Measurements from ENCODE around the gene SCAANT1.

Gene SCAANT1

GRCh38 chr3:63934041-63934866 is 22.1 kb upstream of the SCAANT1 start:
- DNase-seq (ENCODE audit: low read depth): no peak

- DNase-seq (ENCODE audit: low read depth): no peak
These were observed 21.3 kb upstream of the SCAANT1 start for GRCh38 chr3:63933459-63933858.

DNA sequence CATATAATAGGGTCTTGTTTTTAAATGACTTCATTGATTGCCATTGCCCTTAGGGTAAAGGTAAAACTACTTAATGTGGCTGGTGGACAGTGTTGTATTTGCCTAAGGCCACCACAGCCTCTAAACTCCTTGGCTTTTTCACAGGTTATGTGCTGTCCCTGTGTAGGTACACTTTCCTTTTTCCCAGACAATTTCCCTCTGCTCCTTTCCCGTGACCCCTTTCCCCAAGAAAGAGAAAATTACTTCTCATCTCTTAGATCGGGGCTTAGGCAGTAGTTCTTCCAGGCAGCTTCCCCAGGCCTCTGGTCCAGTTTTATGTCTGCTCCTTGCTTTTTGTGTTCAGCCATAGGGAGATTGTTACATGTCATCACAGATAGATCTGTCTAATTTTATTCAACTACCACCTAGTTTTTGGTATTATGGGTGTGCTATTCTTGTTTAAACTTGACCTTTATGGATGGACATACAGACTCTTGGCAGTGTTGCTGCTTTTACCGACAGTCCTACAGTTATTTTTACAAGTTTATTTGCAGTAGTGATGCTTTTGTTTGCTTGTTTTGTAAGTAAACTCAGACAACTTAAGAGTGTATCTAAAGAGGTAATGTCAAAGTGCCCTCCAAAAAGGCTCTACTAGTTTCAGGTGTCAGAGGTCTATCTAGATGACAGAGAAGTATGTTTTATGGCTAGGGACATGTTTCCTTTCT is 20.5 kb upstream of the SCAANT1 start:
- DNase-seq (ENCODE audit: low read depth): no peak

- no peak for DNase-seq (ENCODE audit: low read depth)
These were observed 19.1 kb upstream of the SCAANT1 start for GRCh38 chr3:63931290-63931689.

DNA sequence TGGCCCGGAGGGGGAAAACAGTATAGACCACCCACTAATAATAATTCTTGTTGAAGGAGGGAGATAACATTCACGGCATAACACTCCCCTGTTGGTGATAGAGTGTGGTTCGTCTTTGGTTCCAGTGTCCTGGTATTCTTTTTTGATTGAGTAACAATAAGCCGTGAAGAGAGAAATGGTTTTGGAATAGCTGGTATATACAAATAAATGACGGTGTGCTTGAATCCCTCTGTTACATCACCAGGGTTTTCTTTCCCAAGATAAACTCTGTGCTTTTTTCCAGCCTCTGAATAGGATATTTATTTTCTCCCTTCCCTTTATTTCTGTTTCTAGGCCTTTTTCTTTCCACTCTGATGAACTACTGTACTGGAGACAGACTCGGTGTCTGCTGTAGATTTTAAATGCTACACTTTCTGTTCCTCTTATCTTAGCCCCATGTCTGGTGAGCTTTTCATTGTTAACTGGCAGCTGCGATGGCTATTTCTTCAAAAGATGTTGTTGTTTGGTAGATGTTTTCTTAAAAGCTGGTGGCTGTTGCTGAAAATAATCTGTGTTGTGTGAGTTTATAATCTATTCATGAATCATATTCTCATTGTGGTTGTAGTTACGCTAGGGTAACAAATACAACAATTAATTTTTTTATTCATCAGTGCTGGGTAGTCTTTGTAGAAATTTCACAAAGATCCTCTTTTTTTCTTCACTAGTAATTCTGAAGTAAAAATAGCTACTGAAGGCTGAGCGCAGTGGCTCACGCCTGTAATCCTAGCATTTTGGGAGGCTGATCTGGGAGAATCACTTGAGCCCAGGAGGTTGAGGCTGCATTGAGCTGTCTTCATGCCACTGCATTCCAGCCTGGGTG is 15.5 kb upstream of the SCAANT1 start:
- DNase-seq (ENCODE audit: low read depth): no peak

- DNase-seq (ENCODE audit: low read depth): no peak
These were observed 14.1 kb upstream of the SCAANT1 start for GRCh38 chr3:63926309-63926708.

GRCh38 chr3:63922491-63923199 is 10.5 kb upstream of the SCAANT1 start:
- DNase-seq (ENCODE audit: low read depth): no peak

GRCh38 chr3:63921741-63922482 is 9.7 kb upstream of the SCAANT1 start:
- no peak for DNase-seq (ENCODE audit: low read depth)

DNA sequence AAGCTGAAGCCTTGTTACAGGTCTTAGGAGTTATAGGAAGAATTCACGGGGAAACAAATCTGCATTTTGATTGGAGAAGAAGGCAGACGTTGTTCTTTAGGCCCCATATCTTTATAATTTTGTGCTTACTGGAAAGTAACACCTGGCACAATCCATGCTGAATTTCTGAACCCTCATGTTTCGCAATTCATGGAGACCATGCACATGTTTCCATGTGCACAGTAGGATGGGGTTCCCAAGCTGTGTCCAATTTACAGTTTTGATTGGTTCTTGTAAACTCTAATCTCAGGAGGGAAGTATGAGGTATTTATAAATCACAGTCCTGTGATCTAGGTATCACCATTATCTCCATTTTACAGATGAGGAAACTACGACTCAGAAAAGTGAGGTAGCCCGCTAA is 7.8 kb upstream of the SCAANT1 start:
- no peak for DNase-seq (ENCODE audit: low read depth)

DNA sequence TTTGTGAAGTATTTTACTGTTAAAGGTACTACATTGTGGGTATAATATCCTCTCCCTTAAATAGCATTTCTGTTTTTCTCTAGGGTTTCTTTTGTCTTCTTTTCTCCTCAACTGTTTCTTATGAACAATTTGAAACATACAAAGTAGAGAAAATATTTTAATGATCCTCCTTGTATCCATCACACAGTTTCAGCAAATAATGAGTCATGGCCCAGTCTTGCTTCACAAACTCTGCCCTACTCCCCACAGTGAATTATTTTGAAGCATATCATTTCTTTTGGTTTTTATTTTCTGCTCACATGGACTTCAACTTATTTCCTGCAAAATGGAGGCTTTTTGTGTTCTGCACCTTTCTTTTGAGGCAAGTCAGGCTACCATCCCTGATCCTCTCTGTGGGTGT is 6.1 kb upstream of the SCAANT1 start:
- no peak for DNase-seq (ENCODE audit: low read depth)

GRCh38 chr3:63914312-63914711 is 2.1 kb upstream of the SCAANT1 start:
- no peak for DNase-seq (ENCODE audit: low read depth)

GRCh38 chr3:63912768-63913588 is 795 bp upstream of the SCAANT1 start:
- no peak for DNase-seq (ENCODE audit: low read depth)

GRCh38 chr3:63911509-63911872 is 692 bp downstream of the SCAANT1 start:
- no peak for DNase-seq (ENCODE audit: low read depth)

GRCh38 chr3:63910891-63911290 is 1.3 kb downstream of the SCAANT1 start:
- no peak for DNase-seq (ENCODE audit: low read depth)

DNA sequence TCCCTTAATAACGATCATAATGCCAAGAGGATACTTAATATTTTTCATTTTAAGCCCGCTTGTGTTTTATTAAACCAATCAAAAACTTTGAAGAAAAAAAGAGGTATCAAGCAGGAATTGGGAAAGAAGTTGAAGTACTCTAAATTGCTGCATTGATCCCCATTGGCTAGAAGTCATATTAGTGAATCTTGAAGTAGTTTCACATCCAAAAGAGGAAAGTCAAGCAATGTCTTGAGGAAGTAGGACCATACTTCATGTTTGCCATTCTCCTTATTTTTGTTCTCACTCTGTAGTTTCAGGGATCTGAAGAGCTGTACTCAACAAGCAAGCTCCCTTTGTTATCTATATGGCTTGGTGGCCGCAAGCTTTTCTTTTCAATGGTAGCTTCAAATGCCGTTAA is 2.2 kb downstream of the SCAANT1 start:
- no peak for DNase-seq (ENCODE audit: low read depth)

- DNase-seq (ENCODE audit: low read depth): no peak
These were observed 2.8 kb downstream of the SCAANT1 start for GRCh38 chr3:63909431-63909830.

GRCh38 chr3:63908776-63909175 is 3.4 kb downstream of the SCAANT1 start:
- DNase-seq (ENCODE audit: low read depth): no peak

GRCh38 chr3:63908081-63908736 is 4.0 kb downstream of the SCAANT1 start:
- DNase-seq (ENCODE audit: low read depth): no peak

DNA sequence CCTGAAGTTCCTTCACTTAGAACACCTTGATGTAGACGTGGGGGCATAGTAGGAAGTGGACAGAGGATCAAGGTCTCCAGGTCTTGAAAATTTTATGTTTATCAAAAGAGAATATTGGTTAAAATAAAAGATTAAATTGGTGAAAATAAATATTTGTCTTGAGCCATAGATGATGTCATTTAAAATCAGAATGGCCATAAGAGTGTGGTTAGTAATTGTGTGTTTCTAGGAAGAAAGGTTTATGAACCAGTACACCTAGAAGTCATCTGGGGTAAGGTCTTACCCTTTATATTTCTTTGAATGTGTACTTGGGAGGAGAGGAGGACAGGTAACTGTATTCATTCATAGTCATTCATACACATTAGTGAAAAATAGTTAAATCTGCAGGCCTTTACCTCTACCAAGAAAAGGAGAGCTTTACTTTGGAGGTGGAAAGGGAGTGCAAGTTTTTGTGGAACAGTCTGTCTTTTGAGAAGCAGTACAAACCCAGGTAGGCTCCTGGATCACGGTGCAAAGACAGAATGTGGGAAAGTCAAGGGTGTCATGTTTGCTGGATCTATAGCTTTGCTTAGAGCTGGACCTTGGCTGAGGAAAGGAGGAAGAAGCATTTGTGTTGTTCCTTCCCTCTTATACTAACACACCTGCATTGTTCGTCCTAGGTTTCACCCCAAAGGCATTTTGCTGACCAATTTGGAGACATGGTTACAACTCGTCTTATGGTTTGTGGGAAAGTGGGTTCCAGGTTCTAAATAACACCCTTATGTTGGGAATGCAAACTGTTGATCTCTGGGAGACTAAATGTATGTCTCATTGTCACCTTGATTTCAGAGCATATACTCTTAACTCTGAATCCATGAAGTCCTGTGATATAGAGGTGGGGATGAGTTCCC is 6.2 kb downstream of the SCAANT1 start:
- no peak for DNase-seq (ENCODE audit: low read depth)
